Activated naive CD8-positive, alpha-beta T cell treated with anti-CD3 and anti-CD28 coated beads, Interleukin-2, amount 50 U/mL, for 16 hours (primary cell): ENCODE measurements around the gene CTSC.

Experiments
- DNase-seq: peaks from one replicate; pipeline ENCODE4 v3.0.0-alpha.2; 2020; ENCODE audit warnings: low read depth, low spot score

The CTSC gene

DNA sequence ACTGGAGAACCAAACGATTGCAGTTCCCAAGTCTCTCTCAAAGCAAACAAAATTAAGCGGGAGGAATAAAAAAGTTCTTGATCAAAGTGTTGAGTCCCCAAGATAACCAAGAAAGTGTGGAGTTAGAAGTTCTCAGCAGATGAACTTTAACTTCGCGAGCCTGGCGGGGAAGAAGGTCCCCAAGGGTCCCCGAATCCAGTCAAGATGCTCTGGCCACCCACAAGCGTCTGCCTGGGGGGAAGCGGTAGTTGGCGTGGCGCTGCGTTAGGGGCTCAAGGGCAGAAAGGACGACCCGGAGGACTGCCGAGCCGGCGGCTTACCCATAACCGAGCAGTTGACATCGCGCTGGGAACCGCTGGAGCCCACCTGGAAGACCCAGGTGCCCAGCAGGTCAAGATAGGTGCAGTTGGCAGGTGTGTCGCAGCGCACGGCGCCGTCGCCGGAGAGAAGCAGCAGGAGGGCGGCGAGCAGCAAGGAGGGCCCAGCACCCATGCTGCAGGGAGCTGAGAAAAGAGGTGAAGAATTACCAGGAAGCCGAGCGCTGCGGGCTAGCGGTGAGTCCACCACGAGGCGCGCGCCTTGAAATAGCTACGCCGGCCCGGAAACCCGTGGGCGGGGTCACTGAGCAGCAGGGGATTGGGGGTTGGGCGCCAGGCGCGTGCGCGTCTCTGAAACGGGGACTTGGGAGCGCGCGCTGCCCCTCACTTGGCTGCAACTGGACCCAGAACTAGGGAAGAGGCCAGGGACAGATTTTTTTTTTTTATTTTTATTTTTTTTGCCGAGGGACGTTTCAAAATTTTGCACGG, at the start of gene CTSC:
Gene CTSC (minus strand): TSS at position 556 of the 806 bp plus-strand sequence. CDS start 64 bp downstream, at position 492.
- DNase-seq = peak; percentile 84

DNA sequence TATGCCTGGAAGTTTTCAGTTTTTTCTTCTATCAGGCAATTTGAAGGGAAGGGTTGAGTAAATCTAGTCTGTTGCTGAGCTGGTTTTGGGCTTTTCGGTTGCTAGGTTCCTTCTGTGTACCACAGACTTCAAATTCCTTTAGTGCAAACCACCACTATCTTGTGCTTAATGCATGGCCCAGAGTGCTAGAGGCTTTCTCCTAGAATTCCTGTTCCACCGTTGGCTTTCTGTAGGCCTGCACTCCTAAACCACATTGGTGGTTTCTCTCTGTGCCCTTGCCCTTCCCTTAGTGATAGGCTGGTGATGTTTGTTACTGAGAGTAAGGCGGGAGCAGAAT, 47.1 kb upstream of the CTSC start:
- no peak for DNase-seq

DNA sequence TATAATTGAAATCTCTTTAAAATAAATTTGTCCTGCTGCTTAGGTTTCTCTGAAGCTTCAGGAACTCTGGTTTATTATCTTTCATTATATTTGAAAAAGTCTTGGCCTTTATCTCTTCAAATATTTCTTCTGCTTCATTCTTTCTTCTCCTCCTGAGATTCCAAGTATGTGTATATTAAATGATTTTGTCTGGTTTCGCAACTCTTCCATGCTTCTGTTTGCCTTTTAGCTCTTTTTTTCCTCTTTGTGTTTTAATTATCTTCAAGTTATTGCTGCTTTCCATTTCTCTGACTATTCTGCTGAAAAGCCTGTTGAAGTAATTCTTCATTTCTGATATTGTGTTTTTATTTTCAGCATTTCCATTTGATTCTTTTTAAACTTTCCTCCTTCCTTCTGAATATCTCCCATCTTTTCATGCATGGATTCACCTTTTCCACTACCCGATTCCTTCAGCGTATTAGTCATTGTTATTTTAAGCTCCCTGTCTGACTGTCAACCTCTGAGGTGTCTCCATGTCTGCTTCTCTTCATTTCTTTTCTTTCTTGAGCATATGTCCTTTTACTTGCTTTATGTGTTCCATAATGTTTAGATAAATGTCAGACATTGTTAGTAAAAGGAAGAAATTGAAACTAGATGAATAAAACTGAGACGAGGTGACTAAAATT, 46.6 kb upstream of the CTSC start:
- no peak for DNase-seq

DNA sequence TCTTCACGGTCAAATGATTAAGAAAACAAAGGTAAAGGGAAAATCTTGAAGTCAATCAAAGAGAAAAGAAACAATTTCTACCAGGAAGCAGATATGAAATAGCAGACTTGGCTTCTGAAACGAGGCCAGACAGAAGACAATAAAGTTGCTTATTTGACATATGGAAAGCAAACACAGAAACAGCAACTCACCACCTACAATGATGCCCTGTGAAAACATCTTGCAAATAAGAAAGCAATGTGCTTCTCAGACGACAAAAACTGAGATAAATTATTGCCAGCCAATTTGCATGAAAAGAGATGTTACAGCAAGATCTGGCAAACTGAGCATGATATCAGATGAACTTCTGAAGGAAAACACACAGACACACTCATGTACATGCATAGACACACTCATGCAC, 45.9 kb upstream of the CTSC start:
- DNase-seq = no peak

DNA sequence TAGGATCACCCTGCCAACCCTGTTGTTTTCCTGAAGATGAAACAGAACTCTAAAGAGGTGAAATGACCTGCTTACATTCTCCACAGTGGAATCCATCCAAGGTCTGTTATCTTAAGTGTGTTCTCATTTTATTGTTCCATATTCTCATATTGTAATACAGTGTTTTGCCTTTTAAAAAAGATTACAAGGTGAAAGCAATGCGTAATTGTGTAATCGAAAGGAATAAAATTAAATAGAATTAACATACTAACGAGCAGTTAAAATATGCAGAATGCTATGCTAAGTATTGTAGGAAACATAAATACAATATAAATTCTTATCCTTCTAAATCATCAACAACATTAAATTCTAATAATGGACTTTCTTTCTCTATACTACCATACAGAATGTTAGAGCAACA, 41.6 kb upstream of the CTSC start:
- DNase-seq = no peak

DNA sequence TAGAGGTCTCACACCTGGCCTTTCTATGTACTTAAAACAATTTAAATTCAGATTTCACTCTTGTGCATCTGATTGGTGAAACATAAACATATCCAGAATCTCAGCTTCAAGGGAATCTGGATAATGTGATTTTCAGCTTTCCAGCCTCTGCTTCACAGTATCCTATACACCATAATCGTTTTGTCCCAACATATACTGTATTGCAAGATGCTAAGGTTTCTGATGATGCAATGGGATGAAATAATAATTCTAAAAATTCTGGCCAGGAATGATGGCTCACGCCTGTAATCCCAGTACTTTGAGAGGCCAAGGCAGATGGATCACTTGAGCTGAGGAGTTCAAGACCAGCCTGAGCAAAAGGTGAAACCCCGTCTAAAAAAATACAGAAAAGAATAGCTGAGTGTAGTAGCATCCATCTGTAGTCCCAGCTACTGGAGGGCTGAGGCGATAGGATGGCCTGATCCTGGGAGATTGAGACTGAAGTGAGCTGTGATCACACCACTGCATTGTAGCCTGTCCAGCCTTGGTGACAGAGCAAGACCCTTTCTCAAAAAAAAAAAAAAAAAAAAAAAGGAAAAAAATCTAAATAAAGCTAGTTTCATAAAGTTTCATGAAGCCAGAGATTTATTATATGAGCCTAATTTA, 41.0 kb upstream of the CTSC start:
- no peak for DNase-seq

DNA sequence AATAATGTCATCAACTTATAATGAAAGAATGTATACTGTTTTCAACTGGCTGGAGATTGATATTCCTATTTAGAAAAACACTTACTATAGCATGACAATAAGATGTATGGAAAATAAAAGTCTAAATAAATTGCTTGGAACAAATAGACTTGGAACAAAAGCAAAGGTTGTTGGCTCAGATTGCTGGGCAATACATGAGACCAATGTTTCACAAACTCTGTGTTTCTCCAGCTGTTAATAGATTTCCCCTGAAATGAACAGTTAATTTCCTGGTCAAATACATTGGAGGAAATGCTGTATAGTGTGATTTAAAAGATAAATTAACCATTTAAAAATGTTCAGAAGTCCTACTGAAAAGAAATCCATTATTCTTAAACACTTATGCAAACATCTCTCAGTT, 40.1 kb upstream of the CTSC start:
- DNase-seq = no peak

DNA sequence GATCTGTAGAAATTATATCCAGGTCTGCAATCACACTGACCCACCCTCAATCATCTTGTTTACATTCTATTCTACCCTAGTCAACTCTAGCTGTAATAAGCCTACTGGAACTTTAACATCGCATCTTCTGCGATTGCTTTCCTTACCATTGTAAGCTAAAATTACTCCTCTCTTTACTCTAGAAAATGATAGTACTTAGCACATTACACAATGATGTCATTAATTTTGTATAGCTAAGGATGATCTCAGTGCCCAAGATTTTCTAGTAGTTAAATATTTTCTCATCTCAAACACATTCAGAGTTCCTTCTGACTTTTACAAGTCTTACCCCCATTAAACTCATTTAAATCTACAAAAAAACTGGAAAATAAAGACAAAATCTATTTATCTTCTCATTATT, 39.6 kb upstream of the CTSC start:
- no peak for DNase-seq

DNA sequence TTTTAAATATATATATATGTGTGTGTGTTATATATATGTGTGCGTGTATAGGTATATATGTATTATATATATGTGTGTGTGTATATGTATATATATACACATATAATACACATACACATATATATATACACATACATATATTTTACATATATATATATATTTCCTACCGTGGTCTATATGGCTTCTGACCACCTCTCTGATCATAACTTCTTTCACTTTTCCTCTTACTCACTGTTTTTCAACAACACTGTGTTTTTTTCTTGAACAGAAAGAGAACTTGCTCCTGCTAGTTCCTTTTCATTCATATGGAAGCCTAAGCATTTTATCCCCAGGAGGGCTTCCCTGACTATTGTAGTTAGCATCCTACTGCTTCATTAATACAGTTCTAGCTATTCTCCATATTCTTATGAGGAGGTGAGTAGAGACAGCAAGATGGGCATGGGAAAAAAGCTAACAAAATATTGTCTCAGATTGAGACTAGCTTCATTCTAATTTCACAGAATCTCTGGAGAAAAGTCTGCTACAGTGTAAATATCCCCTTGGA, 38.5 kb upstream of the CTSC start:
- no peak for DNase-seq

DNA sequence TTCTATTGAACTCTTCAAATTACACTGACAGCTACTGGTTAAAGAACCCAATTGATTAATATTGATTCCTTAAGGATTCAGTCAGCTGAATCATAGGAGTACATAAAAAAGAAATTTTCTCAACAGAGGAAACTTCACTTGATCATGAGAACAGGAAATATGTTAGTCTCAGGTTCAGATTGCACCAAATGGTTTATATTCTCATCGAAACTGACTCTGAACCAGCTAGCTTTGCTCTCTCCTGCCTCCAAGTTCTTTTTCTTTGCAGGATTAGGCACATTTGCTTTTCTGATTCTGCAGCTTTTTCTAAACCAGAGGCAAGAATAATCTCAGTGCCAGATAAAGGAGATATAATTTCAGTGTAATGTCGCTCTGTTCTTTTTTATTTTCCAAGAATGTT, 33.2 kb upstream of the CTSC start:
- no peak for DNase-seq

DNA sequence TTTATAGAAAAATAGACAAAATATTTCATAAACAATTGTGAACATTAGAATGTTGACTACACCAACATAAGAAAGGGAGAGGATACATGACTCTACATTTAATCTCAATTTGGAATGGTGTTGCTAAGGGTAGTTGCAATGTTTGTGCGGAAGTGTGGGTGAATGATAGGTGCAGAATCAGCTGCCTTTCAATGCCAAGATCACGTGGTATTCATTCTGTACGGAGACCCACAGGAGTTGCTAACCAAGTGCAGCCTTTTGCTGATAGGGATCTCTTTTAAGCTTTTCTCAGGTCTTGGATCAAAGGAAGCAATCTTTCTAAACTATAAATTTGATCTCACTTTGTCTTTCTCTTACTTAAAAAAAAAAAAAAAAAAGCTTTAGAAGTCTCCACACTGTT, 29.8 kb upstream of the CTSC start:
- DNase-seq = no peak

DNA sequence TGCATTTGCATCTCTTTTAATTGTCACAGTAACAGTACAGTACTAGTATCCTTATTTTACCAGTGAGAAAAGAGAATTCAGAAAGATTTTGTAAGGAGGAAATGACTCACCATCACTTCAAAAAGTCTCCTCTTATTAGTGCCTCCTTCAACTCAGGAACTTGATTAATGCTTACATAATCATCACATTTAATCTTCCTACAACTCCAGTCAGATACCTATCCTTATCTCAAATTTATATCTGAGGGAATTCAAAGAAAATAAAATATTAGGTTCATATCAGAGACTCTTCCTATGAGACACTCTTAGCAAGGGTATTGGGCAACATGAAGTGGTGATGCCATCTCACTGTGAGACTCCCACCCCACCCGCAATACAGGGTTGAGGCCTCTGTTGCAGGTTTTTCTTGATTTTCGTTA, 26.1 kb upstream of the CTSC start:
- DNase-seq = no peak

DNA sequence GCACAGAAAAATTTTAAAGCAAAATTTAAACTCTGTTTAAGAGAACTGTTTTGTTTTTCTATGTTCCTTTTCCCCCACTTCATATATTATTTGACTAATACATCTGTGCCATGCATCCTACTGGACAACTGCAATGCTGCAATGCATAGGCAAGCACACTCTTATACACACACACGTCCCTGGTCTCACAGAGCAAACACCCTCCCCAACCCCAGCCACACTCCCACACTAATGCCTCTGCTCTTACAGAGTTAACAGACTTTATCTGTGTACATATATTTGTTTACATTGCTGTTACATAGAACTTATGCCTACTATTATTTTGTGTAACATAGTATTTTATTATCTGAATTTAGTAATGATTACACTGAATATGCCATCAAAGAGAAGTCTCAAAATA, 25.5 kb upstream of the CTSC start:
- DNase-seq = no peak

DNA sequence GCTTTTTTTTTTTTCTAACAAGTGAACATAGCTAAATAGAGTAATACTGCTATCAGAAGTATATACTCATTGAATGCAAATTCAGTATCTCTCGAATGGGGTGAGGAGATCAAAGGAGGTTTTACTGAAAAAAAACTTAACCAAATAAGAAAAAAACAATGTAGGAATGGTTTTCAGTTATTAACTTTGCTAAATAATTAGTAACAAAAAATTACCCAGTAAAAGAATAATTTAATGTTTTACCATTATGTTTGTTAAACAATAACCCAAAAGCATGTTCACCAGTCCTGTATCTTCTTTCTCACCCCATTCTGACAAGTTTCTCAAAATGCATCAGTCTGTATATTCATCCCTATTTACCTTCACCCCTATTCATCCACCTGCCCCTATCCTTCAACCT, 22.6 kb upstream of the CTSC start:
- no peak for DNase-seq

DNA sequence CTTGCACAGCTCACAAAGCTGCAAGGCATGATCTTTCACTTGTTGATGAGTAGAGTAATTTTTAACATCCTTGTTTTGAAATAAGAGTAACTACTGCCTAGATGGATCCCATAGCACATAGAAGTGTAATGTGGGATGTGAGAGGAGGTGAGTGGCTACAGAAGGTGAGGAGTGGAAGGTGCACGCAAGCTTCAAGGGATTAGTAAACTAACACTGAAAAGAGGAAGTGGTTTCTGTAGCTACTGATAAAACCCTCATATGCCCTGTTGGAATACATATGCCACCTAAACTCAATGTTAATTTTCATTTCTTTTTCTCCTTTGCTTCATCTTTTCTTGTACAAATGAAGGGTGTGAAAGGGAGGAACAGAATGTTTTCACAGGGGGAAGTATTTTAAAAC, 22.0 kb upstream of the CTSC start:
- DNase-seq = no peak

DNA sequence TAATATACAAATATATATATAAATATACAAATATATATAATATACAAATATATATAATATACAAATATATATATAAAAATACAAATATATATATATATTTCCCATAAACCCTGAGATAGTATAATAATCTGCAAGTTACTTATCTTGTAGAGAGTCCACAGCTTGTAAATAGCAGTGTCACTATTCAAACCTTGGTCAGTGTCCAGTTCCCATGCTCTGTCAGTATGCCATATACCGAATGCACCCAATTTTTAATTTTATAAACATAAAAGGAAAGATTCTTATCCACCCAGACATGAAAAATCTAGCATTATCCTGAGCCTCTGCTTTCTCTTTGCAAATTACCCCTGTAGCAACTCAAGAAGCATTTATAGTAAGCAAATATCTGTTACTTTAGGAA, 21.6 kb upstream of the CTSC start:
- no peak for DNase-seq

DNA sequence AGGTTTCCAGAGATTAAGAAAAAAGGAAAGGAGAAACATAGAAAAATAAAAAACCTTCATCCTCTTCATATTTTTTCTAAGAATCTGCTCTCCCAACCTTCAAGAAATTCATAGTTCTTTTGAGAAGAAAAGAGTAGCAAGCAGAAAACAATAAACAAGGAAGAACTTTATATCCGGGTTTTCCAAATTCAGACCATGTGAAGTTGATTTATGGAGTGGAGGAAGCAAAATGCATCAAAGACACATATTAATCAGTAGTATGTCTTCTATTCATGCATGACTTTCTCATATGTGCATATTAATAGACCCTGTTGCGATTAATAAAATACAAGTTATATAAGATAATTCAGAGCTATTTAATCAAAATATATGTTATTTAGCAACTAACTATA, 20.5 kb upstream of the CTSC start:
- no peak for DNase-seq

DNA sequence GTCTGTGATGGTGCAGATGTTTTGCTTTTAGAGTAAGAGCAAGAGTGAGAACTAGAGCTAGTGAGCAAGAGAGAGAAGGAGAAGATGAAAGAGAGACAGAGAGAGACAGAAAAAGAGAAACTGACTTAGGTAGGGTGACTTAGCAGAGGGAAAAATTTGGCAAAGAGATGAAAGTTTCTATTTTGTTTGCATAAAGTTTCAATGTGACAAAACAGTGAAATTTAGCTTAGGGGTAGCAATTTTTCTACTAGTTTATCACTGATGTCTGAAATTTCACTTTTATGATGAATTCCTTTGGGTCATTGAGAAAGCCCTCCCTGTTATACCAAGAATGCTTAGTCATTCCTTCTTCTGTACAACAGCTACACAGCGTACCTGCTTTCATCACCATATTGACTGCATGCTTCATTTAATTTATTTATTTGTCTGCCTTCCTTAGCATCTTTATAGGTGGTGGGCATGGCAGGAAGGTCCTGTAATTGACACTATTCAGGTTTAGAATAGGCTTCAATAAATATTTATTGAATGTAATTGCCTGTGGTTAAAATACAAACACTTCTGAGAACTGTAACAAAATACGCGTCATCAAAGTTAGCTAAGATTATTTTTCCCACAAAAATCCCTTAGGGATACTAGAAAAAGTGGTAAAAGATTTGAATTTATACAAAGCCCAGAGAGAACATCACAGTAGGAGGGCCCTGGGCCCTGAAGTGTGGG, 19.9 kb upstream of the CTSC start:
- no peak for DNase-seq

DNA sequence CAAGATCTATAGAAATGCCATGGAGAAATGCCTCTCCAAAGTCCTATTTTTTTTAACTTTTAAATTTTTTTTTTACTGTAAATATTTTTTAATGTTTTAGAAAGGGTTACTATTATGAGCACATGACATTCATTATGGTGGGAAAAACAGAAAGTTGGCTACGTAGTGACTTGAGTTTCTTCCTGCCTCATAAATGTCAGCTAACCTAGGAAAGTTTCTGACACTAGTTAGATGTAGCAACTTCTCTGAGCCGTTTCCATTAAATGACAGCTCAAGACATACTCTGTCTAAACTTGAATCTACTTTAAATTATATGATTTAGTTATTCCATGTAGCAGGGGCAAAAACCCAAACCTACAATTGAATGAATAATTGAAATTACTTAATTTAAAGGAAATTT, 18.4 kb upstream of the CTSC start:
- DNase-seq = no peak

DNA sequence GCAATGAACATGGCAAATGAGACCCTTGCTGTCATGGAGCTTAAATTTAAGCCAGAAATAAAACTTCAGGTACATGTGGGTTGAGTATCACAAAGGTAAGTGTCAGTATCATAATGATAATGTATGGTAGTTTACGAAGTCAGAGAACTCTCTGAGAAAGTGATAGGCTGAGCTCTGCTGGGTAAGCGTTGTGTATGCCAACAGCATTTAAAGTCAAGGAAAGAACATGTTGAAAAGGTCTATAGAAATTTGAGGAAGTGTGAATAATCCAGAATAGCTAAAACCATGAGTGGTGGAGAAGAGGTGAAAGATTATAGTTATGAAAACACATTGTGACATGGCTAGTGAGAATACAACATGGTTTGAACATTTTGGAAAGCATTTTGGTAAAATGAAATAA, 17.4 kb upstream of the CTSC start:
- DNase-seq = no peak

DNA sequence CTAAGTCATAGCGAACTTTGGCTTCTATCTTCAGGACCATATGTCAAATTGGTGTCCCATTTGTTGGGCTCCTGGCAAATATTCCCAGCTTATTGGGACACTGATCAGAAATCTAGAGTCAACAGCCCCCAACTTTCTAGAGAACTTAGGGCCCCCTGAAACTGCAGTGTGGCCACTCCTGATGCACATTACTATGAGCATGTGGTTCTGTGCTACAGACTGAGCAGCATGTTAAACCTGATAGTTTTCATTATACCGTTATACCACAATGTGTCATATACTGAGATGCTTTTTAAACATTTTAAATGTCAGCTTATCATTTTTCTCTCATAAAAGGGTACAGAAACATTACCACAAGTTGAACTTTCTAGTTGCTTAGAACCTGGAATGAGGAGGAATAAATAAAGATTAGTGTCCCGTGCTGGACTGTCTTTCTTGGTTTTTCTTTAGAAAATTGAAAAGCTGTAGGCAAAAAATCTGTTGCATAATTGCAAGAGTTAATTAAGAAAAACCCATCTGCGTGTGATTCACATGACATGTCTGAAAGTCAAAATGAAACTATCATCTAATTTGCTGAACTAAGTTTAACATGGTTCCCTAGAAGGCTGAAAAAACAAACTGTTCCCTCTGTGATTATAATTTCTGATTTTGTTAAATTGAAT, 16.4 kb upstream of the CTSC start:
- DNase-seq = no peak

DNA sequence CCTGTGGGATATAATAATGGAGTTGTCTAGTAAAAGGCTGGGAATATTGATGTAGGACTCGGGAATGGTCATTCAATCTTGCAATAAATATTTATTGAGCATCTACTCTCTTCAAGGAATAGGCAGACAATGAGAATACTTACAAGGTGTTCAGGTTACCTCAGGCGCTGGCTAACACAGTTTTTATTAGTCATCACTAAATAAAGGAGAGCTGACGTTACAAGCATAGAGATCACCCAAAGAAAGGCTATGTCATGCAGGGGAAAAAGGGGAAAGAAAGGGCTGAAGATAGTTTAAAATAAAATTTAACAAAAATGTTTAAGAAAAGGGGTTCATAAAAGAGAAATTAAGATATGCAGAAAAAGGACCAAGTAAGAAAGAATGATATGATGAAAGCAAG, 15.8 kb upstream of the CTSC start:
- DNase-seq = no peak
